ENCODE results near the gene NUTM1. TPM values are rescaled to one million over a fixed set of nuclear protein-coding genes. Genes with fewer than 3 reads are reported as not detected.
A peak's percentile ranks its signal among the peaks of the same experiment; 100 is the strongest.

The NUTM1 gene
- total RNA-seq, 1 donor from 2014 or later = not detected

- TF ChIP-seq CTCF (IDR thresholded peaks at IDR 0.05; ENCODE audit: unreplicated experiment) = no peak
- Mint-ChIP-seq H3K4me3 (ENCODE audit: low read depth) (no peak overlapping the region), H3K9me3 (ENCODE audit: low read depth) (no peaks in the 10 kb centered on the region), H3K27ac (no peak overlapping the region), H3K27me3 (no peaks in the 10 kb centered on the region), H3K4me1 (ENCODE audit: low read depth) (no peaks in the 10 kb centered on the region), H3K36me3 (ENCODE audit: insufficient read depth) (peaks cover 12% of the 10 kb centered on the region)
- no peak for DNase-seq (ENCODE audit: low spot score, unreplicated experiment)
Observed at GRCh38 chr15:34360298-34360697, 17.2 kb downstream of the NUTM1 start.

GRCh38 chr15:34361278-34361677 is 18.2 kb downstream of the NUTM1 start:
- Mint-ChIP-seq H3K4me3 (ENCODE audit: low read depth) (no peak overlapping the region), H3K36me3 (ENCODE audit: insufficient read depth) (peaks cover 12% of the 10 kb centered on the region), H3K27me3 (no peaks in the 10 kb centered on the region)

DNA sequence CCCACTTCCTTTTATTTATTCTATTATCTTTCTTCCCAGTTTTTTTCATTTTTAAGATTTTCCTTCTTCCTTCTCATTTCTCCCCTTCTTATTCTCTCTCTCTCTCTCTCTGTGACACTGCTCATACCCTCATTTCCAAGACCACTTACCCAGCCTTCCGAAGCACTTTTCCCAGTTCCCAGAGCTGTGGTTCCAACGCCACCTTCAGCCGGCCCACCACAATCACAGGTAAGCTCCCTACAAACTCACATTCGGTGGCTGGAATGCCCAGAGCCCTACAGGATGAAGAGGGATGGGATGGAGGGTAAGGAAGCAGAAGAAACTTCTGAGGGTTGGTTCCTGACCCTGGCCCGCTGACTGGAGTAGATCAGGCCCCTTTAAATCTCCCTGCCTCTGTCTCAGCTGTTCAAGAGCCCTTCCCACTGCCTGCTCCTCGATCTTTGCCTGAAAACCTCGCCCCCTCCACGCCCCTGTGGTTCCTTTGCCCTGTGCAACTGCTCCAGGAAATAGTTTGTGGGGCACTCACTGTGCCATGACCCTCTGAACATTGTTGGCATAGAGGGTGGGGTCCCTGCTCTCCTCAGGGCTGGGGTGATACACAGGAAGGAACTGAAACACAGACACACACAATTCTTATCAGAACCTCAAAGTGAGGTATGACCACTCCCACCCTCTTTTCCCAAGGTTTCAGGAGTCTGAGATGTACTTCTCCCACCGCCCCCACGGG is 19.1 kb downstream of the NUTM1 start:
- no peak for DNase-seq (ENCODE audit: low spot score, unreplicated experiment)
- Mint-ChIP-seq H3K27me3 (no peaks in the 10 kb centered on the region), H3K27ac (no peak overlapping the region), H3K36me3 (ENCODE audit: insufficient read depth) (peaks cover 12% of the 10 kb centered on the region), H3K4me1 (ENCODE audit: low read depth) (peaks cover 9% of the 10 kb centered on the region), H3K4me3 (ENCODE audit: low read depth) (no peak overlapping the region), H3K9me3 (ENCODE audit: low read depth) (no peaks in the 10 kb centered on the region)
- no peak for TF ChIP-seq CTCF (IDR thresholded peaks at IDR 0.05; ENCODE audit: unreplicated experiment)

More at GRCh38 chr15:34361278-34361677, 18.2 kb downstream of the NUTM1 start:
- no peak for DNase-seq (ENCODE audit: low spot score, unreplicated experiment)
- H3K9me3 Mint-ChIP-seq (ENCODE audit: low read depth) = no peaks in the 10 kb centered on the region
- no peak overlapping the region for H3K27ac Mint-ChIP-seq
- peaks cover 7% of the 10 kb centered on the region for H3K4me1 Mint-ChIP-seq (ENCODE audit: low read depth)
- no peak for TF ChIP-seq CTCF (IDR thresholded peaks at IDR 0.05; ENCODE audit: unreplicated experiment)

DNA sequence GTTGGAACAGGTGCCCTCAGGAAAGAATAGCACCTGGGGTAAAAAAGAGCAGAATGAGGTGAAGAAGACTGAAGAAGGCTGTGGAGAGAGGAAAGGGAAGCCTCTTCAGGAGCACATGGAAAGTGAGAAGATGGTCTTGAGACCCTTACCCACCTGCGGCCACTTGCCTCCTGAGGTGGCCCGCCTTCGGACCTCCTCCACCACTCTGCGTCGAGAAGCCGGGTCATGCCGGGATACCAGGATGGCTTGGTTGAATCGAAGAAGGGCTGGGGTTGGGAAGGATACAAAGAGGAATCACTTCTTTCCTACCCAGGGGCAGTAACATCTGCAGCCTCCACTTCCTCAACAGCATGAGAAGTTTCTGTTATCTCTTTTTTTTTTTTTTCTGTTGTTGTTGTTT is 20.9 kb downstream of the NUTM1 start:
- Mint-ChIP-seq H3K4me1 (ENCODE audit: low read depth) (peaks cover 14% of the 10 kb centered on the region), H3K9me3 (ENCODE audit: low read depth) (no peaks in the 10 kb centered on the region), H3K4me3 (ENCODE audit: low read depth) (no peak overlapping the region), H3K27me3 (no peaks in the 10 kb centered on the region), H3K27ac (no peak overlapping the region), H3K36me3 (ENCODE audit: insufficient read depth) (peaks cover 6% of the 10 kb centered on the region)
- DNase-seq (ENCODE audit: low spot score, unreplicated experiment) = no peak
- no peak for TF ChIP-seq CTCF (IDR thresholded peaks at IDR 0.05; ENCODE audit: unreplicated experiment)

GRCh38 chr15:34365091-34365825 is 22.1 kb downstream of the NUTM1 start:
- peaks cover 2% of the 10 kb centered on the region for H3K36me3 Mint-ChIP-seq (ENCODE audit: insufficient read depth)
- H3K27ac Mint-ChIP-seq = no peak overlapping the region
- H3K4me3 Mint-ChIP-seq (ENCODE audit: low read depth) = peak overlapping the region; percentile 89
- peaks cover 14% of the 10 kb centered on the region for H3K4me1 Mint-ChIP-seq (ENCODE audit: low read depth)
- no peaks in the 10 kb centered on the region for H3K27me3 Mint-ChIP-seq
- DNase-seq (ENCODE audit: low spot score, unreplicated experiment) = no peak
- no peaks in the 10 kb centered on the region for H3K9me3 Mint-ChIP-seq (ENCODE audit: low read depth)
- TF ChIP-seq CTCF (IDR thresholded peaks at IDR 0.05; ENCODE audit: unreplicated experiment) = no peak
